ENCODE measurements around the gene ANGPTL1. TPM values are rescaled to one million over a fixed set of nuclear protein-coding genes. Genes with fewer than 3 reads are reported as not detected.

Gene ANGPTL1
- total RNA-seq = 23.4 TPM
- long read RNA-seq, partial matches to known transcripts = 21 of 28 reads
- long read RNA-seq, other reads (novel, unspliced or antisense) = 5 of 28 reads

- DNase-seq (ENCODE audit: low spot score) = no peak
Observed at GRCh38 chr1:178870944-178871343, at the start of gene ANGPTL1. Gene ANGPTL1 (minus strand): TSS chr1:178871077. CDS start chr1:178865776, 5,301 bp downstream.

DNA sequence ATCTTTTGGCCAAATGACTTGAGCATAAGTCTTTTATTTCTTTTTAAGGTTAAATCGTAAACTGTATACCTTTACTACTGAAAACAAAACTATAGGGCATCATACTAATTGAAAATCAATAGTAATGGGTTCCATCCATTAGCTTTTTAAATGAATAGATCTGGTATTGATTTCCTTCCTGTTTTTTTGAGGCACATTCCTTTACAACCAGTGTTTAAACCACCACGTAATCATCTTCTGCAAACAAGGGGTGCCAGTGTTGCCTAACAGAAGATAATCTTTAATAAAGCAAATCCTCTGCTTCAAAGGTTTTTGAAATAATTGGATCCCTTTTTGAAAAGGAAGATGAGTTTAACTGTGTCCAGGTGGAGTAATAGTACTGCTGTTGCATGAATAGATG, 48.7 kb upstream of the ANGPTL1 start:
- no peak for DNase-seq (ENCODE audit: low spot score)

- no peak for DNase-seq (ENCODE audit: low spot score)
Observed at GRCh38 chr1:178918955-178919354, 48.1 kb upstream of the ANGPTL1 start.

DNA sequence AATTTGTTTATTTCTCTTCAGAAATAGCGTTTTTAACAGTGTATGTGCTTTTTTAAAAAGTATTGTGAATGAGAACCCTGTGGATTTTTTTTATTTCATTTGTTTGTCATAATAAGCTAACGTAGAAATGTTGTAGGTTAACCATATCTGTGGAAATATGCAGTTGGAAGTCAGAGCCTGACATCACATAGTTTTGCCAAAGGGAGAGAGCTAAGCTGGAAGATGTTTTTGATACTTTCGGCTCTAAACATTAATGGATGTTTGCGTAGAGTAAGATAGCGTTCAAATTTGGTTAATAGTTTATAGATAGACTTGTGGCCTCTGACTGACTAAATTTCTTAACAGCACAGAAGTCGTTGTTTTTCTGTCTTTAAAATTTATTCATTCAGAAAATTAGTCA, 47.4 kb upstream of the ANGPTL1 start:
- no peak for DNase-seq (ENCODE audit: low spot score)

DNA sequence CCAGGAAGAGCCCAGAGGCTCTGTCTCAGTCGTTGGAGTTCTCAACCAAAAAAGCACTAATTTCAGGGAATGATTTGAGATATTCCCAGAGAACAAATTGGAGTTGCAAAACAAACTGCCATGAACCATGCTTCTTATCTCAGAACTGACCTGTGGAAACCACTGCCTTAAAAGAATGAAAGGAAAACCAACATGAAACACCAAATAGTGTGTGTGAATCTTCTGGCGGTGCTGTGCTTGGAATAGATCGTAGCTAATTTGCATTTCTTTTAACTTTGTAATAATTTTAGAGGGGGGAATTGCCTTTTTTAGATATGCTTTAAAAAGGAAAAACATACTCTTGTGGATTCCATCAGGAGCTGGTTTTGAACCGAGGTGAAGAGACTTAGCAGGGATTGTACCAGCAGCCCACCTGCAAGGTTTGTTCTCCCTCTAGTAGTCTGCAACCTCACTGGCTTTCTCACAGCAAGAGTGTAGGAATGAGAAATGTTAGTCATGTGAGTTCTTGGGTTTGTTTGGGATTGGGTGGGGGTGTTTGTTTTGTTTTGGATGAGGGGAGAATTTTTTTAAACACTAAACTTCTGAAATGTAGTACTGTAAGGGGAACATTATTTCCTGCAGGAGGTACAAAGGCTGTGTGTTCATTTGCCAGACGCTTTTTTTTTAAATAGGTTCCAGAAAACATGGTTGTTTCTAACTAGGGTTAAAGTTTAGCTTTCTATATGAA, 45.7 kb upstream of the ANGPTL1 start:
- no peak for DNase-seq (ENCODE audit: low spot score)

GRCh38 chr1:178912597-178912996, 41.7 kb upstream of the ANGPTL1 start:
- no peak for DNase-seq (ENCODE audit: low spot score)

GRCh38 chr1:178910023-178910422, 39.1 kb upstream of the ANGPTL1 start:
- DNase-seq (ENCODE audit: low spot score) = no peak

DNA sequence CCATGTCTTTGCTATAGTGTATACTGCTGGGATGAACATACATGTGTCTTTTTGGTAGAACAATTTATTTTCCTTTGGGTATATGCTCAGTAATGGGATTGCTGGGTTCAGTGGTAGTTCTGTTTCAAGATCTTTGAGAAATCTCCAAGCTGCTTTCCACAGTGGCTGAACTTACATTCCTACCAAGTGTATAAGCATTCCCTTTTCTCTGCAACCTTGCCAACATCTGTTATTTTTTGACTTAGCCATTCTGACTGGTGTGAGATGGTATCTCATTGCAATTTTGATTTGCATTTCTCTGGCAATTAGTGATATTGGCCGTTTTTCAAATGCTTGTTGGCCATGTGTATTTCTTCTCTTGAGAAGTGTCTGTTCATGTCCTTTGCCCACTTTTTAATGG, 37.5 kb upstream of the ANGPTL1 start:
- DNase-seq (ENCODE audit: low spot score) = no peak

DNA sequence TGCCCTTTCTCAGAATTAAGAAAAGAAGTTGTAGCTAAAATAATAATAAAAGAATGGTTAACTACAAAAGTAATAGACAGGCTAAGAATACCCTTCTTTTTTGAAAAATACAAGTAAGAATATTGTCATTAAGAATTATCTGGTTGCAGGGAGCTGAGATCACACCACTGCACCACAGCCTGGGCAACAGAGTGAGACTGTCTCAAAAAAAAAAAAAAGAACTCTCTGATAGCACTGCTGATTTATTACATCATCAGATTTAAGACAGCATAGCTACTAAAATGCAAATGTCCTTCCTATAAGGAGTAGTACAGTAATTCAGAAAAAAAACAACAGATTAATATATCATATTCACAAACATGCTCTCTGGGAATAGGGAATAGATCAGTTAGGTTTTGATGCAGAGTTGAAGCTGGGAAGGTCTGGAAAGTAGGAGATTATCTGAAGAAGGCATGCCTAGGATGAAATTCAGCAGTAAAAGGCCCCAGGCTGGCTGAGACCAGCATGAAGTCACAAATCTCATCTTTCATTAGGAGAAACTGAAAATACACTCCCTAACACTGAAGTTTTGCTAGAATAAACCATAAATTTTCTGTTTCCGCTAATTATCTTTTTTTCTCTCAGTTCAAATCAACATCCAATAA, 30.7 kb upstream of the ANGPTL1 start:
- no peak for DNase-seq (ENCODE audit: low spot score)

GRCh38 chr1:178899402-178899801, 28.5 kb upstream of the ANGPTL1 start:
- DNase-seq (ENCODE audit: low spot score) = no peak

- no peak for DNase-seq (ENCODE audit: low spot score)
Observed at GRCh38 chr1:178898401-178898800, 27.5 kb upstream of the ANGPTL1 start.

DNA sequence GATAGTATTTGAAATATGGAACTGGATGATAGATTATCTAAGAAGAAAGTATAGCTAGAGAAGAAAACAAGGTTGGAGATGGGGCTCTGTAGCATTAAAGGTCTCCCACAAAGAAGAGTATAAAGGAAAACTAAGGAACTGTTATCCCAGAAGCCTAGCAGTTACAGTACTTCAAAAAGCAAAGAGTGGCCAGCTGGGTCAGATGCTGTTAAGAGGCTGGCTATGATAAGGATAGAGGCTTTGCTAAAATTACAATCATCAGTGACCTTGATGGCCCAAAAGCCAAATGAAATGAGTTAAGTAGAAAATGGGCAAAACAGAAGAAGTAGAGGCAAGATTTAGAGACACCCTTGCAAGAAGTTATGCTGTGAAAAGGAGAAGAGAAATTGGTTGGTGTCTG, 25.1 kb upstream of the ANGPTL1 start:
- no peak for DNase-seq (ENCODE audit: low spot score)

- DNase-seq (ENCODE audit: low spot score) = no peak
Observed at GRCh38 chr1:178886551-178886950, 15.7 kb upstream of the ANGPTL1 start.

DNA sequence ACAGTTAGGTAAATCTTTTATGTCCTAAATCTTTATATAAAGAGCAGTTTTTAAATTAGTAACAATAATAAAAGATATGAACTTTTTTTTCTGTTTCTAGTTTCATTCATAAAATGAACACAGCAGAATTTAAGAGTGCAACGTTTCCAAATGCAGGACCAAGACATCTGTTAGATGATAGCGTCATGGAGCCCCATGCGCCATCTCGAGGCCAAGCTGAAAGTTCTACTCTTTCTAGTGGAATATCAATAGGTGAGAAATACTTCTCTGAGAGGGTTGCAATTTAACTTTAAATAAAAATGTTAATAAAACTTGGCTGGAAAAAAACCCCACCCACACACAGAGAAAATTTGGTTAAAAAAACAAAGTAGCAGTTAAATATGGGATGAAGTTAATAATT, 15.0 kb upstream of the ANGPTL1 start:
- DNase-seq (ENCODE audit: low spot score) = no peak

DNA sequence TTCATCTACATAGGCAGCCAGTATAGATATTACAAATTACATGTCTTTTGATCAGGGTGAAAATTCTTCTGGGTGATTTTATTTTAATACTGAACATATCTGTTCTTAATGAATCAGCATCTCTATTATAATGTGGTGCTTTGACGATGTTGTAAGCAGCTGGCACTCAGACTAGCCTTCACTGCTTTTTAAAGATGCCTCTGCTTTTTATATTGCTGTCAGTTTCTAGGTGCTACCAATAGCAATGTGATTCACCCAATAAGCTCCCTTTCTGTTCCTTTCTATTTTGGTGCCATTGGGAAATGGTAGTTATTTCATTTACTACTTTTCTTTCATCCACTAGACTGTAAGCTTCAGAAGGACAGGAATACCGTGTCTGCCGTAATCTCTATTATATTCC, 11.1 kb upstream of the ANGPTL1 start:
- DNase-seq (ENCODE audit: low spot score) = no peak

- no peak for DNase-seq (ENCODE audit: low spot score)
Observed at GRCh38 chr1:178877896-178878295, 7.0 kb upstream of the ANGPTL1 start.

DNA sequence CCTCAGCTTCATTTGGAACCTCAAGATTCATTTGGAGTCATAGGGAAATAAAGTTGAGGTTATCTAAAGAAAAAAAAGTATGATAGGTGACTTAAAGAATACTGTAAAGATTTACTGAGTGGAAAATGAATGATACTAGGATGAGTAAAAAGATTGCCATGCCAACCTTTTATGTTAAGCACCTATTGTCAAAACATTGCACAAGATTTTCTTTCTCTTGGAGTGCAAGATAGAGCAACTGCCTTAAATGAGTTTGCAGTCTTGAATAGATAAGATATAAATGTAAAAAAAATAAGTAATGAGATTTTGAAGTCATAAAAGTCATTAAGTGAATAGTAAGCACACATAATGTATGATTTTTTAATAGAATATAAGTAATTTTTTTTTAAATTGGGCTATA, 5.1 kb upstream of the ANGPTL1 start:
- no peak for DNase-seq (ENCODE audit: low spot score)

GRCh38 chr1:178874966-178875365, 4.1 kb upstream of the ANGPTL1 start:
- no peak for DNase-seq (ENCODE audit: low spot score)

GRCh38 chr1:178871551-178872320, 859 bp upstream of the ANGPTL1 start:
- DNase-seq (ENCODE audit: low spot score) = no peak

DNA sequence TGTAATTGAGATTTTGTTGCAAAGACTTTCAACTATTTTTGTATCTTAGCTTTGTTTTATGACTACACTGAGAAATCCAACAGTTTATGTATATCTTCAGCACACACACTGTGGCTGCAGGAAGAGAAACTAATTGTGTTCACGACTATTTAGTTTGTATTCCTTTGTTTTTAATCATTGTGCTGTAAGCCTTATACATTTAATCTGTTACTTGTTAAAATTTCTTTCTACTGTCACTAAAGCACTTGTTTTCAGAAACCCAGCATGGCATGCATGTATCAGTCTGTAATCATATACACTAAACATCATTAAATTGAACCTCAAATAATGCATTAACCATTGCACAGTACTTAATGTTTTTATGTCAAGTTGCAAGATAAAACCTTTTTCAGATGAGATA, 656 bp downstream of the ANGPTL1 start:
- no peak for DNase-seq (ENCODE audit: low spot score)

DNA sequence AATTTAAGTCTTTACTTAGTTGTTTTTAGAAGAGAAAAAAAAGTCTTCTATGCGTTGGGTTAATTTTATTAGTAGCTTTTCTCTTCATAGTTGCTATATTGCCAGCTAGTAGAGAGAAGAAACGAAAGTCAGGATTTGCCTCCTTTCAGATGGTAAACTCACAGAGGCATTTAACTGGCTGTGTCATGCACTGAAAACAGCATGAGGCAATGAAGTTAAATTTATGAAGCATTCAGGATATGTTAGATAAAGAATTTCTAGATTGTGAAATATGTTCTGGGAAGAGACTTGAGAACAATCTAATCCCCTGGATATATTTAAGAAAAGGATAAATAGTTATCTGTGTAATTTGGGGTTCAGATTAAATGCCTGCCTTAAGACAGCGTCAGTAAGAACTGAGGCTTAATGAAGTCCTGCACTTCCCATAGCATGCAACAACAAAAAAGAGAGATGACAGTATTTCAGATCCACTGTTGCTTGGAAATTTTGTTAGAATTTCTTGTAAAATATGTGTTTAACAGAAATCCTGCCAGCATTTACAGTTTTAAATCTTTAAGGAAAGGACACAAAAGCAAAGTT, 1.7 kb downstream of the ANGPTL1 start:
- DNase-seq (ENCODE audit: low spot score) = no peak

DNA sequence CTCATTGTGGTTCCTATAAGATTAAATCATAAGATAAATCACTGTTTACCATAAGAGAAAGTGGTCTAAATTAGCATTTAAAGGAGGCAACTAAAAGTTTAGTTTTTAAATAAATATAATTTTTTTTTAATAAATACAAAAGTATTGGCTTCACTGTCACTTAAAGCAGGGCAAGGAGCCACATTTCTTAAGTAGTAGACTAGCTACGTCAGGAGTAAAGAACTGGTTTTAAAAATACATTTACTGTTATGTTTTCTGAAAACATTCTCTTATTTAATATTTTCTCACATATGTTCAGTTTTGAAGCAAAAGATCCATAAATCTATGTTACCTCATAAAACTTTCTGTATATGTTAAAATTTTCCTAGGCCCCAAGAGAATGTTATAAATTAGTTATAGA, 2.2 kb downstream of the ANGPTL1 start:
- DNase-seq (ENCODE audit: low spot score) = no peak
